SK-N-SH (cell line): Measurements from ENCODE around the gene ARHGEF28.

Experiments used
- CTCF ChIP-seq: fragments of 200-600 bp; sonication (generic); IDR thresholded peaks from 2 replicates; pipeline ENCODE4 v1.6.1; 2017; ENCODE audit warnings: antibody characterized with exemption, mild to moderate bottlenecking, moderate library complexity
- FOXJ3 ChIP-seq: sonication (generic); formaldehyde crosslinking; IDR thresholded peaks from 2 replicates; pipeline ENCODE4 v1.5.1; 2020; ENCODE audit warnings: mild to moderate bottlenecking, missing genetic modification reagents

GRCh38 chr5:73909474-73909873 lies 283.5 kb downstream of the ARHGEF28 start:
- TF ChIP-seq CTCF (no peak), FOXJ3 (CRISPR knock-in tag) (no peak)
